HG02973 (cell line): ENCODE results near the gene RXRG.

Experiments
- ATAC-seq: cut with Tn5 transposase; IDR thresholded peaks from one replicate; pipeline ENCODE4 v1.9.1; 2021; ENCODE audit warnings: moderate library complexity; ENCODE audit not compliant: unreplicated experiment

The RXRG gene

DNA sequence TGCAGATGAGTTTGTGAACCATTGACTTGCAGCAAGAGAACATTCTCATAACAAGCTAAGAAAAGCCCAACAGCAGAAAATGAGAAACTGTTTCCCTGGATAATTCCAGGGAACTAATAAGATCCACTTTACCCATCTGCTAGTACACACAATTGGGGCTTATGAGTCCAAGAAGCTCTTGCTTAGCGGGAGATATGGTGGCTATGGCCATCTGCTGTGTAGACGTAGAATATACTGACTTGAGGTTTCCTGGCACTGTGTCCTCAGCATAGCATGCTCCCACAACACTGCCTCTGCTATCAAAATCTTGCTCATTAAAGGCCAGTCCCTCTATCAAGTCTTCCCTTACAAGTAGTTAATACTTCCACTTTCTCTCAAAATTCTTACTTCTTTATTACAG lies 6.8 kb upstream of the RXRG start:
- no peak for ATAC-seq

DNA sequence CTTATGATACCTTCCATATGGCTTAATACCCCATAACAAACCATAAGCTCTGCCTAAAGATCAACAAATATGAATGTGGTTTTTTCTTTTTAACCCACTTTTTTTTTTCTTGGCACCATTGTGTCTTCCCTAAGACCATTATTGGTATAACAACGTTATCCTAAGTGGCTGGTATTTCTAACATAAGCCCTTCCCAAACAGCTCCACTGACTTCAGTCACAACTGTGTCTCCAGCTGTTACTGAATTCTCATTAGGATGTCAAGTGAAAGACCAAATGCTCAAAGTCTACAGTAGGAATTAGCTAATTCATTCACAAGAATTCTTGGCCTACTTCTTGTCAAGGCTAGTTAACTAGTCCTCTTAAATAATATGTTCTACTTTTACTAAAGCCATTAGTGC lies 4.2 kb upstream of the RXRG start:
- ATAC-seq, result no peak

GRCh38 chr1:165445388-165445787 lies 462 bp upstream of the RXRG start:
- no peak for ATAC-seq

DNA sequence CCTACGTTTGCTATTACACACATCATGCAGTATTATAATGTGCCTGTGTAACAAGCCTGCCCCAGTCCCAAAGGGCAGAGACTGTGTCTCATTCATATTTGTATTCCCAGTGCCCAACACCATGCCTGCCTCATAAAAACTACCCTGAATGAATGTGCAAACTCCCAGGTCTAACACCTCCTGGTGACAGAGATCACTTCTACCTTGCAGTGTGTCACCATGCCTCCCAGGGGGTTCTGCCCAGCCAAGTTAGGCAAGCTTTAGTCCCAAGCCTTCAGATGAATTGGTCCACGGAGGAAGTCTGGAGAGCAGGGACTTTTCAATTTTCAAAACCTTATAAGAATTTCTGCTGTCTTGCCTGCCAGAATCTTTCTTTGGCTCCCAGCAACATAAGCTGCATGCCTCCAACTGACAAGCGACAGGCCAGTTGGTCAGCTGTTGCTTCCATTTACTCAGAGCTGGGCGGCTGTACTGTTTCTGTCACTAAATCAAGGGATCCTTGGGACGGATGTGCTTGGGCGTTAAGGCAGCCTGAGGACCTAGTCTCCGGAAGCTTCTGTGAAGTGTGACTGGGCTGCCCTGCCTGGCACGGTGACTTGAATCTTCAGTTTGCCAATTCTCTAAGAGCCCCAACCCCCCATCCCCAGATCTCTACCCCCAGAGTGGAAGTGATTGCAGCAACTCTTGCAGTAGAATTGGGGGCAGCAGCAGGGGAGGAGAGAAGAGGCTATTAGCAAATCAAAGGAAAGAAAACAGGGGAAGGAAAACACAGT lies 1.2 kb downstream of the RXRG start:
- ATAC-seq, result no peak

- no peak for ATAC-seq
These were observed 2.3 kb downstream of the RXRG start for GRCh38 chr1:165442653-165443052.

GRCh38 chr1:165442053-165442452 lies 2.9 kb downstream of the RXRG start:
- ATAC-seq, result no peak

- ATAC-seq, result no peak
These were observed 3.6 kb downstream of the RXRG start for GRCh38 chr1:165441166-165441880.

DNA sequence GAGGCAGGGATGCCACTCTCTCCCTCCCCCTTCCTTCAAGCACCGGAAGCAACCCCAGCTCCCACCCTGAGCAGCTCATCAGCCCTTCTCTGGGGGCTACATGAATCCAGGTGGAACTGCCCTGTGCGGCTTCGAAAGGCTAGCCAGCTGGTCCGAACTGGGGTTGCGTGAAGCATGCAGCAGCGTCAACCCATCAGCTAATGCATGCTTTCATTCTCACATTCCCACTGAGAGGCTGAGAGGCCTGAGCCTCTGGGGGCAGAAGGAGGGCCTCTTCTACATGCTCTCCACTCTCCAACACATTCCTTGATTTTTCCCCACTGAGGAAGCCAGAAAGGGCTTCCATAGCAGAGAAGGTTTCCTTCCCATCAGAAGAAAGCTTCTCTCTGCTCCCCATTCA lies 5.6 kb downstream of the RXRG start:
- ATAC-seq, result no peak

DNA sequence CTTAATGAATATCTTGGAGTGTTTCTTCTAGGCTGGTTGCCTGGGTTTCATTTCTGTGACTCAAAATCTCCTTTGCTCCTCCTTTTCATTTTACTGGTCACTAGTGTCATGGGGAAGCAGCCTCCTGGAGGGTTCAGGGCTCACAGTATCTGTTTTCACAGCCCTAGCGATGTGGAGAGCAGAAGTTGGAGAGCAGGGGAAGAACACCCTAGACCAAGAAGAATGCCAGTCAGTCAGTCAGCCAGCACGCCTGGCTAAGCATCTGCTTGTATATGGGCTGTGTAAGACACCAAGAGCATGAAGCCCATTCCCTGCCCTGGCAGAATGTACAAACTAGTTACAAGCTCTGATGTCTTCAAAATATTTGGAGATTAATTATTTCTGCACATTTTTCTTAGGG lies 7.9 kb downstream of the RXRG start:
- no peak for ATAC-seq

GRCh38 chr1:165435801-165436200 lies 9.1 kb downstream of the RXRG start:
- ATAC-seq, result no peak

GRCh38 chr1:165434281-165434680 lies 10.6 kb downstream of the RXRG start:
- ATAC-seq, result no peak

- ATAC-seq, result no peak
These were observed 13.8 kb downstream of the RXRG start for GRCh38 chr1:165431079-165431478.

DNA sequence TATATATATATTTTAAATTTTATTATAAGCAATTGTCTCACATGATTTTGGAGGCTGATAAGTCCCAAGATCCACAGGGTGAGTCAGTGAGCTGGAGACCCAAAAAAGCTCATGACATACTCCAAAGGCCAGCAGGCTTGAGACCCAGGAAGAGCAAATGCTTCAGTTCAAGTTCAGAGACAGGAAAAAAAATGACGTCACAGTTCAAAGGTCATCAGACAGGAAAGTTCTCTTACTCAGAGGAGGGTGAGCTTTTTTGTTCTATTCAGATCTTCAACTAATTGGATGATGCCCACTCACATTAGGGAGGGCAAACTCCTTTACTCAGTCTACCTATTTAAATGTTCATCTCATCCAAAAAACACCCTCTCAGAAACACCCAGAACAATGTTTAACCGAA lies 18.2 kb downstream of the RXRG start:
- ATAC-seq, result no peak

DNA sequence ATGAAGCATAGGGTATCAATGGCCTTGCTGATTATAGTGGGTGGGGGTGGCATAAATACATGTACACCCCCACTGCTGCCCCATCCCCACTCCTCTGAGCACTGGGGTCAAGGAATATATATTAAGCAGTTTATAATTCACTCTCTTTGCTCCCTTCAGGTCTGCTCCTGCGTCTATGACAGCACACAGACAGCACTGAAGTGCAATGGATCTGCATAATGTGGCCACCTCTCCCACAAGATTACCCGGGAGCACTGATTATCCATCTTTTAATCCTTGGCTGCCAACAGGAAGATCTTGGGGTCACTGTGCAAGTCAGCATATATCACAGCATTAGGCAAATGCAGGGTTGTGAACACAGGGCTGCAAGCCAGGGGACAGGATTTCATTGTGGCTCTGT lies 19.3 kb downstream of the RXRG start:
- ATAC-seq, result no peak

GRCh38 chr1:165424454-165425216 lies 20.3 kb downstream of the RXRG start:
- peak; percentile 63 for ATAC-seq

DNA sequence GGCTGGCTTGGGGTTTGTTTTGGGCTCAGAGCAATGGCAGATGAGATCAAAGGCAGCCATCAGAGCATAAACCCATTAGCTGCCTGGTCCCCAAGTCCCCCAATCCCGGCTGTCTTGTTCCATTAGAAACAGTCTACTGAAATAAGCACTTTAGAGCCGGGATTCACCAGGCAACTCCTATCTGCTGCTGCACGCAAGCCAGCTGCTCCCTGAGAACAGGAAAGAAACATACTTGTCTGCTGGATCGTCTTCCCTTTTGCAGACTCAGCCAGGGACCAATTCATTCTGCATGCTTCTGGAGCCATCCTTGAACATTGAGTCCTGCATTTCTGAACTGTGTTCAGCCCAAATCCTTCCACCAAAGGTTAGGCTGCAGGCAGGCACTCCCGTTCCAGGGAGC lies 21.8 kb downstream of the RXRG start:
- no peak for ATAC-seq

- ATAC-seq, result no peak
These were observed 24.3 kb downstream of the RXRG start for GRCh38 chr1:165420655-165421054.

DNA sequence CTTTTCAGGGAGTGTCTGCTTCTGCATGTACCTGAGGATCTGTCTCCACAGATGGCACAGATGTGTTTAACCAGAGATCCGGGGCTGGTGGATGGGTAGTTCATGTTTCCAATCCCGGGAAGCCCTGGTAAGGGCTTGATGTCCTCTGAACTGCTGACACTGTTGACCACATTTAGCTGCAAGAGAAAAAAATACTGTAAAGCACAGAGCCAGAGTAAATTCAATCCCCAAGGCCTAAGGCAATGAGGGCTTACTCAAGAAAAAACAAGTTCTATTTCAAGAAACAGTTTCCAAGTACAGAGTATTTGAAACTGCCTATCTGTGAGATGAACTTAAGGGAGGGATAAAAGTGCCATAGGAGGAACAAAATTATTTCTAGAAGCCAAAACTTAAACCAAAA lies 25.1 kb downstream of the RXRG start:
- no peak for ATAC-seq

GRCh38 chr1:165418195-165418594 lies 26.7 kb downstream of the RXRG start:
- ATAC-seq, result no peak

DNA sequence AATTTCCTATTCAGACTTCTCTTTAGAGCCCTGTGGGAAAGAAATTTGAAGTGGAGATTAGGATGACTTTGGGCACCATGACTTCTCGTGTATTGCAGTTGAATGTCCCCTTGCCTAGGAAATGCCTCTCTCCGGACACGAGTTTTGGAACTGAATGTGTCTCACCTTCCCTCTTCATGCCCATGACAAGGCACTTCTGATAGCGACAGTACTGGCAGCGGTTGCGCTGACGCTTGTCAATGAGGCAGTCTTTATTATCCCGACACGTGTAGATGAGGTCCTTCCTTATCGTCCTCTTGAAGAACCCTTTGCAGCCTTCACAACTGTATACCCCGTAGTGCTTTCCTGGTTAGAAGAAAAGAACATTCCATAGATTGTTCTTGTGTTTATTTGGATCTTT lies 28.1 kb downstream of the RXRG start:
- no peak for ATAC-seq

DNA sequence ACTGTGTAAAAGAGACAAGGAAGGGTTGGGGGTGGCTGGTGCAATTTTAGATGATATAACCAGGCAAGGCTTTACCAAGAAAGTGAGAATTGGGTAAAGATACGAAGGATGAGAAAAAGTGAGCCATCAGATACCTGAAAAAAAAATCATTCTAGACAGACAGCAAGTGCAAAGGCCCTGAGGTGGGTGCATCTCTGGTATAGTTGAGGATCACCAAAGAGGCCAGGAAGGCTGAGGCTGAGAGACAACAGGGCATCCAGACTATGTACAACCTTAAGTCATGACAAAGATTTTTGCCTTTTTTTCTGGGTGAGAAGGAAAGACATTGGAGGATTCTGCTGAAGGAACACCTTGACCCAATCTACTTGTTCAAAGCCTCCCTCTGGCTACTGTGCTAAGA lies 29.9 kb downstream of the RXRG start:
- ATAC-seq, result no peak

- ATAC-seq, result no peak
These were observed 30.3 kb downstream of the RXRG start for GRCh38 chr1:165414620-165415019.
